Heart right ventricle (tissue), 16 donors: ENCODE measurements around the gene CNNM2. TPM values are rescaled to one million over a fixed set of nuclear protein-coding genes. Genes with fewer than 3 reads are reported as not detected.

Experiments
- ATAC-seq, 8 donors: fragments of 200-7000 bp; cut with Tn5 transposase; one replicate each; pipeline ENCODE4 v1.9.1; 2020; ENCODE audit warnings: mild to moderate bottlenecking in 8 of 8, moderate library complexity in 8 of 8, moderate number of reproducible peaks in 1 of 8
- DNase-seq, 2 donors: peaks; one replicate each; pipeline ENCODE4 v3.0.0-alpha.2; 2020
- H3K27ac ChIP-seq, 10 donors: fragments of 200-600 bp; sonication (generic) in 2 of 10; one replicate each; pipeline versions ENCODE4 v1.5.0 to v1.8.0; 2020 to 2022; ENCODE audit warnings: mild to moderate bottlenecking in 3 of 10
- H3K27me3 ChIP-seq, 7 donors: fragments of 200-600 bp; one replicate each; pipeline ENCODE4 v1.8.0; 2021 to 2022; ENCODE audit warnings: mild to moderate bottlenecking in 2 of 7
- H3K36me3 ChIP-seq, 9 donors: fragments of 200-600 bp; sonication (generic) in 1 of 9; one replicate each; pipeline versions ENCODE4 v1.5.0 to v1.8.0; 2020 to 2022; ENCODE audit warnings: mild to moderate bottlenecking in 2 of 9
- H3K4me1 ChIP-seq, 9 donors: fragments of 200-600 bp; sonication (generic) in 1 of 9; one replicate each; pipeline versions ENCODE4 v1.5.0 to v1.8.0; 2020 to 2022; ENCODE audit warnings: mild to moderate bottlenecking in 4 of 9
- H3K4me3 ChIP-seq, 10 donors: fragments of 200-600 bp; sonication (generic) in 2 of 10; one replicate each; pipeline versions ENCODE4 v1.5.0 to v1.8.0; 2020 to 2022; ENCODE audit warnings: mild to moderate bottlenecking in 7 of 10, moderate library complexity in 2 of 10
- H3K9me3 ChIP-seq, 11 donors: fragments of 200-600 bp in 10 of 11; sonication (generic) in 2 of 11; one replicate each; pipeline versions ENCODE4 v1.5.0 to v1.8.0; 2013 to 2022; ENCODE audit warnings: mild to moderate bottlenecking in 2 of 11, control low read depth in 1 of 11, moderate library complexity in 1 of 11
- CTCF ChIP-seq, 9 donors: fragments of 200-600 bp; sonication (generic) in 2 of 9; IDR thresholded peaks; one replicate each; pipeline versions ENCODE4 v1.5.0 to v1.8.0; 2021 to 2022; ENCODE audit warnings: antibody characterized with exemption in 9 of 9, mild to moderate bottlenecking in 5 of 9, moderate library complexity in 1 of 9
- WGBS, 2 donors: extraction: QIAGEN DNeasy Blood & Tissue Kit; methylation state at CpG; one replicate each; pipeline ENCODE4 v1.1.7; 2013; ENCODE audit warnings: inconsistent platforms in 1 of 2; 5-methylcytosine and 5-hydroxymethylcytosine counted together
- intact Hi-C, 10 donors: fragments of 100-400 bp; cut with DNase I; formaldehyde crosslinking; loops; one replicate each; pipeline versions ENCODE4 v1.11.1 to v1.14.2; 2022
- polyA plus RNA-seq, 2 donors: library from polyadenylated mRNA; stranded (reverse); fragments of 200-250 nt; gene quantifications; one replicate each; pipeline ENCODE4 v1.2.3, GENCODE V29; 2013
- total RNA-seq, 10 donors: library from RNA; stranded (reverse); fragmentation: NEBNext Ultra II Directional in 3 of 10; extraction: Animal tissue kit (Norgen Biotek cat#: 25700) in 3 of 10; gene quantifications; one replicate each; pipeline versions ENCODE4 v1.2.1 to v1.2.4, GENCODE V29; 2021 to 2023
- donor health status: Arrhythmogenic right ventricular cardiomyopathy.
- donor health status: ischemic (EF 13 %, LVEDD 7.1; RV severe dilation, severe dysfunction).
- donor health status: healthy with polysubstance abuse.
- donor health status: DM: no; HTN: yes; CAD: no.
- donor health status: DM: no; HTN: no; CAD: no.
- donor health status: ischemic (EF 25% LVEDD 6.9; RV normal size, moderate dysfunction).
- donor health status: ischemic (EF 25% LVEDD 5.7; RV mildly dilated, moderate dysfunction).
- donor health status: healthy.
- donor health status: DM: yes; HTN: yes; CAD: no.
- donor health status: Ischemic cardiomyopathy.
- donor health status: ischemic (EF 35%, LVEDD 5.7; RV mildly dilated, moderate dysfunction).
- donor health status: nonischemic (EF 11% LVEDD 7.7; RV severe dilation, severe dysfunction).
- donor health status: DM: yes; HTN: yes; CAD: no.
- donor health status: PGD.
- donor health status: ischemic (EF 29% LVEDD 5.4; RV normal size, mild dysfunction).
- donor health status: nonischemic (EF 23%, LVEDD 6.1; RV moderate dilation, normal function).

Gene CNNM2
- total and polyA plus RNA-seq, 12 donors = 1.3 to 5.3 (median 3.9) TPM

GRCh38 chr10:103047381-103047780 lies 129.3 kb downstream of the CNNM2 start:
- H3K27me3 ChIP-seq = no peaks in the 10 kb centered on the region
- no peak overlapping the region for H3K27ac ChIP-seq
- ATAC-seq (no peak), DNase-seq (no peak)
- no peak overlapping the region for H3K4me3 ChIP-seq
- intact Hi-C loops = no loop called here
- H3K9me3 ChIP-seq = no peaks in the 10 kb centered on the region
- 94 to 97% methylated on average over 3 of the region's 3 CpGs for WGBS, 2 donors
- peaks cover 0 to 37% (median 23%) of the 10 kb centered on the region in 9 donors for H3K4me1 ChIP-seq
- no peak for TF ChIP-seq CTCF (IDR thresholded peaks at IDR 0.05)
- H3K36me3 ChIP-seq = peaks cover 0 to 12% (median 0%) of the 10 kb centered on the region in 9 donors

- no peak overlapping the region for H3K4me3 ChIP-seq
- ATAC-seq (no peak), DNase-seq (no peak)
- H3K27ac ChIP-seq = no peak overlapping the region
- intact Hi-C loops = no loop called here
- peaks cover 0 to 12% (median 0%) of the 10 kb centered on the region in 9 donors for H3K36me3 ChIP-seq
- WGBS, 2 donors = 96 to 97% methylated on average over 6 of the region's 6 CpGs
- H3K4me1 ChIP-seq = peaks cover 0 to 38% (median 20%) of the 10 kb centered on the region in 9 donors
- no peaks in the 10 kb centered on the region for H3K9me3 ChIP-seq
- TF ChIP-seq CTCF (IDR thresholded peaks at IDR 0.05) = no peak
- no peaks in the 10 kb centered on the region for H3K27me3 ChIP-seq
Observed at GRCh38 chr10:103049237-103049636, 131.1 kb downstream of the CNNM2 start.

- DNase-seq = peak; percentile 46 to 67
- Histone ChIP-seq H3K27me3 (no peaks in the 10 kb centered on the region), H3K36me3 (peaks cover 0 to 18% (median 0%) of the 10 kb centered on the region in 9 donors), H3K4me3 (peak overlapping the region in 8 of 10 donors; percentile 10 to 46 (median 38)), H3K4me1 (peaks cover 0 to 51% (median 25%) of the 10 kb centered on the region in 9 donors), H3K9me3 (no peaks in the 10 kb centered on the region), H3K27ac (peak overlapping the region in 7 of 10 donors; percentile 3 to 59 (median 45))
- peak; percentile 75 to 95 (median 90) for ATAC-seq
- WGBS, 2 donors = 44 to 55% methylated on average over 20 of the region's 20 CpGs
- peak in 8 of 9 donors; percentile 13 to 54 (median 44) for TF ChIP-seq CTCF (IDR thresholded peaks at IDR 0.05)
- intact Hi-C loops = loop anchor here in 1 of 10 donors (2.0 kb wide), 1 partner anchor 133 kb away; no protein-coding TSS in a partner anchor
Observed at GRCh38 chr10:103053659-103054581, 135.8 kb downstream of the CNNM2 start.

- H3K9me3 ChIP-seq = no peaks in the 10 kb centered on the region
- DNase-seq (no peak), ATAC-seq (peak in 1 of 8 donors; percentile 22)
- peaks cover 0 to 15% (median 0%) of the 10 kb centered on the region in 9 donors for H3K36me3 ChIP-seq
- intact Hi-C loops = loop anchor here in 2 of 10 donors (2.0 to 5.0 kb wide), 2 partner anchors 128 to 134 kb away; no protein-coding TSS in a partner anchor
- peak overlapping the region in 7 of 10 donors; percentile 3 to 59 (median 45) for H3K27ac ChIP-seq
- no peaks in the 10 kb centered on the region for H3K27me3 ChIP-seq
- peaks cover 0 to 52% (median 25%) of the 10 kb centered on the region in 9 donors for H3K4me1 ChIP-seq
- peak overlapping the region in 3 of 10 donors; percentile 33 to 45 (median 42) for H3K4me3 ChIP-seq
- WGBS, 2 donors = 80 to 90% methylated on average over 3 of the region's 3 CpGs
- no peak for TF ChIP-seq CTCF (IDR thresholded peaks at IDR 0.05)
Observed at GRCh38 chr10:103054621-103055020, 136.5 kb downstream of the CNNM2 start.
